GM12872 (cell line): ENCODE measurements around the gene CCDC12.

Source experiments
- CTCF ChIP-seq: IDR thresholded peaks from 3 replicates; pipeline ENCODE4 v1.5.1; 2011; ENCODE audit warnings: low read depth, mild to moderate bottlenecking, low read length, moderate library complexity; ENCODE audit not compliant: insufficient read depth

Gene CCDC12

GRCh38 chr3:46883054-46883829 is 93.3 kb downstream of the CCDC12 start:
- no peak for TF ChIP-seq CTCF

GRCh38 chr3:46882377-46883053 is 94.0 kb downstream of the CCDC12 start:
- no peak for TF ChIP-seq CTCF

- no peak for TF ChIP-seq CTCF
Measured at GRCh38 chr3:46881596-46882376, 94.8 kb downstream of the CCDC12 start.

GRCh38 chr3:46880884-46881595 is 95.5 kb downstream of the CCDC12 start:
- no peak for TF ChIP-seq CTCF

GRCh38 chr3:46878781-46879436 is 97.6 kb downstream of the CCDC12 start:
- no peak for TF ChIP-seq CTCF

GRCh38 chr3:46877406-46878125 is 99.0 kb downstream of the CCDC12 start, which contains the start of gene PTH1R:
Gene PTH1R, plus strand, starts transcription at chr3:46877721. Its CDS starts 5,839 bp downstream, at chr3:46883560.
- no peak for TF ChIP-seq CTCF
